Kidney tubule cell (primary cell): ENCODE results near the gene METTL25.
A peak's percentile ranks its signal among the peaks of the same experiment; 100 is the strongest.

ENCODE experiments used
- DNase-seq: peaks from one replicate; pipeline ENCODE4 v3.0.0-alpha.2; 2018; ENCODE audit warnings: low spot score

Gene METTL25

GRCh38 chr12:82525616-82526015 is 167.3 kb downstream of the METTL25 start:
- DNase-seq = no peak

GRCh38 chr12:82527165-82527780 is 168.9 kb downstream of the METTL25 start:
- DNase-seq = peak; percentile 70
